Measurements from ENCODE around the gene FZD7. TPM values are rescaled to one million over a fixed set of nuclear protein-coding genes. Genes with fewer than 3 reads are reported as not detected.

The FZD7 gene
- total RNA-seq, 1 experiment from 2014 or later = 10.8 TPM

GRCh38 chr2:202037086-202037485, 3.4 kb downstream of the FZD7 start:
- no peak for DNase-seq (ENCODE audit: low spot score)

- DNase-seq (ENCODE audit: low spot score) = peak; percentile 60
Observed at GRCh38 chr2:202038471-202039277, 5.0 kb downstream of the FZD7 start.

- DNase-seq (ENCODE audit: low spot score) = no peak
Observed at GRCh38 chr2:202039278-202040078, 5.8 kb downstream of the FZD7 start.

DNA sequence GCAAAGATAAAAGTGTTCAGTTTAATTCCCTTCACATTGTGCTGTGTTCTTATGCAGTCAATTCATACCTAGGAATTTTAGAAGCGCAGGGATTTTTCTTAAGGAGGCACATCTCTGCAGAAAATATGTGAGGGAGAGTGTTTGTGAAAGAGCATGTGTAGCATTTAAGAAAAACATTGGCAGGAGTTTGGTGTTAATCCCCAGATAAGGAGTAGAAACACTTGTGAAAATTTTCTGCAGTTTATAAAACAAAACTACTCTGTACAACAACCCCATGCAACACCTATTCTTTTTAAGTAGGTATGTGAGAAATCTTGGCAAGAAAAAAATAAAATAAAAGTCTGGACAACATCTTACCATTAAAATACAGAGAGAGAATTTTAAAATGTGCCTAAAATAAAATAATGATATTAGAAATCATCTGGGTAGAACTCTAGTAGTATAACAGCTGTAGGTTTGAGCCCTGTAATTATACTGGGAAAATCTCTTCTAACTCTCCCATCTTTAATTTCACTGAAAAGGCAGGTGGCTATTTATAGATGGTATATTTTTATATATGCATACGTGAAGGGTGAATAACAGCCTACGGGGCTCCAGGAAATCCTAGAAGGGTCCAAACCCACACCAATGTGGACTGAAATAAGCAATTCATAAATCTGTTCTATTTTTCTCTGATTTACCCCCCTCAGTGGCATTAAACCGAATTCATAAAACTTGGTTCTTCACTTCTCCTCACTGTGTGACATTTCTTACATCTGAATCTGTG, 6.6 kb downstream of the FZD7 start:
- DNase-seq (ENCODE audit: low spot score) = no peak

DNA sequence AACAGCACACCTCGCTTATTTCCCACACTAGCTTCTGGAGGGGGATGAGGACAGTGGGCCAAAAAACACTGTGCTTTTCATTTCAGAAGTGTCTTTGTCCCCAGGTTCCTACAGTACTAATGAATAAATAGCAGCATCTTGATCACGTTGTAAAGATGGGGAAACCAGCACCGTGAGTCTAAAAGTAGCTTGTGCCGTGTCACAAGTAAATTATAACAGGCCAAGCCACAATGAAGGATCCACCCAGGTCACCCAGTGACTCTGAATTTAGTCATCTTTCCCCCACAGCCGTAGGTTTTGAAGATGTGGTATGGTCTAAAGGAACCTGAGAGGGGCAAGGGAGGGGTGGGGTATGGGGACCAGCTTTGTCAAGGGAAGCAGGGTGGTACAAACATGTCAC, 8.8 kb downstream of the FZD7 start:
- peak; percentile 29 for DNase-seq (ENCODE audit: low spot score)

DNA sequence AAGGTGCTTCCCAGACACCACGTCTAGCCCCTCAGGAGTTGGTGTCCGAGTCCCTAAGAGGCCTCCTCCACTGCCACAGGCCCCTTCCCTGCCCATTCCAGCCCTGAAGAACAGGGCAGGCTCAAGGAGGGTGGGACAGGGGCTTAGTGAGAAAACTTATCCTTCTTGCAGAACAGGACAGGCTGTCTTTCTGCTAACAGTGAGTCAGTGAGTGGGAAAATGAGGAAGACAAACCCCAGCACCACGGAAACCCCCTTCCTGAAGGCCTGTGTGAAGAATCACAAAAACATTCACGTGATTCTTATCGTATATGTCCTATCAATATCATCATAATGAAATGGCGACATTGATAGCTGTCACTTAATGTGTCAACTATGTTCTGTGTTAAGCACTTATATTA, 9.8 kb downstream of the FZD7 start:
- DNase-seq (ENCODE audit: low spot score) = no peak

DNA sequence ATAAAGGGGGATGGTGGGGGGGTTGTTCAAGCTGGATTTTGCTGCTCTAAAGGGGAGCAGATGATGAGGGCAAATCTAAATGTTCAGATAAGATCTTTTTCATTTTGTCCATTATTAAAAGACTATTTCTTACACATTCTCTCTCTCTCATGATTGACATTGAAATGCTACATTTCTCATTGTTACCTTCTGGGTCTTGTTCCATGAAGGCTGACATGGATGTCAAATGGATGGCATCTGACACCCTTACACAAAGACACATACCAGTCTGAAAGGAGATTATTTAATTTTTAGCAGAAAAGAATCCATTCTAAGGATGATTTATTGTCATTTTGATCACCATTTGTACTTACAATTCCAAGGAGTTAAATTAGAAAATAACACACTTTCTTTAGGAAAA, 11.1 kb downstream of the FZD7 start:
- no peak for DNase-seq (ENCODE audit: low spot score)

- no peak for DNase-seq (ENCODE audit: low spot score)
Observed at GRCh38 chr2:202046572-202046971, 12.9 kb downstream of the FZD7 start.

- DNase-seq (ENCODE audit: low spot score) = no peak
Observed at GRCh38 chr2:202049092-202049728, 15.6 kb downstream of the FZD7 start.

- DNase-seq (ENCODE audit: low spot score) = no peak
Observed at GRCh38 chr2:202049840-202050239, 16.2 kb downstream of the FZD7 start.

DNA sequence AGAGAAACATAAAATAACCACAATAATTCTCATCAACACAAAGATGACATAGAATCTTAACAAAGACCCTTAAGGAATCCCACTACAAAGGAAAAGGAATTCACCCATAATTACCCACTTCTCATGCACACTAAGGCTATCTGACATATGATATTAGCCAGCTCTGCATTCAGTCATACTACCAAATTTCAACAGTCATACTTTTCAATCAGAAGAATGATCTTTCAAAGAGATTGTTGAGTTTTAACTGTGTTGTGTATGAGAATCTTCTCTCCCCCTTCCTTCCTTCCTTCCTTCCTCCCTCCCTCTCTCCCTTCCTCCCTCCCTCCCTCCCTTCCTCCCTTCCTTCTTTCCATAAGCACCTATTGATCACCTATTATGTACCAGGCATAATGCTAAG, 17.0 kb downstream of the FZD7 start:
- no peak for DNase-seq (ENCODE audit: low spot score)

- DNase-seq (ENCODE audit: low spot score) = no peak
Observed at GRCh38 chr2:202051499-202052161, 18.0 kb downstream of the FZD7 start.

- no peak for DNase-seq (ENCODE audit: low spot score)
Observed at GRCh38 chr2:202052235-202052634, 18.6 kb downstream of the FZD7 start.

GRCh38 chr2:202054679-202055078, 21.0 kb downstream of the FZD7 start:
- no peak for DNase-seq (ENCODE audit: low spot score)

DNA sequence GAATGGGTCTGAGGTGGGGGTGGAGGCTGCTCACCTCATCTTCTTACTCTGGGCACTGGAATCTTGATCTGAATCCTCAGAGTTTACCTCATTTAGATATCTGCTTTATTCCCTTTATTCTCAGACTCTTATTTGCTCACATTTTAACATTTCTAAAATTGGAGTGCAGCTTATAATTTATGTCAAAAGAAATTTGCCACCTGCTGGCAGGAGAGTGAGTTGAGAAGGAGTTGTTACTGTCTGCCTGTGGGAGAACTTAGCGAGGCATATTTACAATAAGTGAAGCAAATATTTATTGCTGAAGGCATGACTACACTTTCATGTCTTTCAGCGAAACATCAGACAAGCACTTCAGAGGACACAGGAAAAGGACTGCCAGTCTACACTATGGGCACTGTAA, 23.0 kb downstream of the FZD7 start:
- DNase-seq (ENCODE audit: low spot score) = no peak

DNA sequence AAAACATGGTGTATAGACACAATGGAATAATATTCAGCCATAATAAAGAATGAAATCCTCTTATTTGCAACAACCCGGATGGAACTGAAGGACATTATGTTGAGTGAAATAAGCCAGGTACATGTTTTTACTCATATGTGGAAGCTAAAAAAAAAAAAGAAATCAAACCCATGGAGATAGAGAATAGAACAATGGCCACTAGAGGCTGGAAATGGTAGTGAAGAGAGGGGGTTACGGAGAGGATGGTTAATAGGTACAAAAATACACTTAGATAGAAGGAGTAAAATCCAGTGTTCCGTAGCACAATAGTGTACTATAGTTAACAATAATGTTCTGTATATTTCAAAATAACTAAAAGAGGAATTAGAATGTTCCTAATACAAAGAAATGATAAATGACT, 26.6 kb downstream of the FZD7 start:
- DNase-seq (ENCODE audit: low spot score) = no peak

GRCh38 chr2:202061695-202062094, 28.0 kb downstream of the FZD7 start:
- no peak for DNase-seq (ENCODE audit: low spot score)

- DNase-seq (ENCODE audit: low spot score) = peak; percentile 71
Observed at GRCh38 chr2:202064171-202064880, 30.7 kb downstream of the FZD7 start.

DNA sequence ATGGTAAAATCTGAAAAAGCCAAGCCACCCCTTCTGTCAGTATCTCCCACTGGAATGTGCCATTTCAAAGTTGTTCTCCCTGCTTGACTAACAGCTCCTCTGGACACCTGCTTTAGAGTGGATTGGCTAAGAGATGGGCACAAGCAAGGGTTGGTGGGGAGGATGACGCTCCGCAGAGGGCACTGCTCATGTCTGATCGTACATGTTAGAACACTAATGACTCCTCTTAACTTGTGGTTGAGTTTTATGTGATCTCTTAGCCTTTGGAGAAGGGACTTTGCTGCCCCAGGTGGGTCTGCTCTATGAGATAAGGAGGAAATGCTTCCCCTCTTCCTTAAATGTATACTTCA, 31.2 kb downstream of the FZD7 start:
- DNase-seq (ENCODE audit: low spot score) = no peak

DNA sequence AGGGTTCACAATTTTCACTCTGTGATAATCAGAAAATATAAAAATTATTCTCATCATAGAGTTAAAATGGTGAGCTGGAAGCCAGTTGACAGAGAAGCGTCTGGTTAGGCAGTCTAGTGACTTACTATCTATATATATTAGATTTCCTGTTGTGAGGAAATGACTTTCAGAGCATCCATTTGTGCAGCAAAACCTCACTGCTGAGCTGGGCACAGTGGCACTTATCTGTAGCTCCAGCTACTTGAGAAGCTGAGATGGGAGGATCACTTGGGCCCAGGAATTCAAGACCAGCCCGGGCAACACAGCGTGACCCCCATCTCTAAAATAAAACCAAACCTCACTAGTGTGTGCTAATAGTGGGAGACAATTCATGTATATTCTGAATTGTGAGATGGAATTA, 32.2 kb downstream of the FZD7 start:
- DNase-seq (ENCODE audit: low spot score) = no peak

DNA sequence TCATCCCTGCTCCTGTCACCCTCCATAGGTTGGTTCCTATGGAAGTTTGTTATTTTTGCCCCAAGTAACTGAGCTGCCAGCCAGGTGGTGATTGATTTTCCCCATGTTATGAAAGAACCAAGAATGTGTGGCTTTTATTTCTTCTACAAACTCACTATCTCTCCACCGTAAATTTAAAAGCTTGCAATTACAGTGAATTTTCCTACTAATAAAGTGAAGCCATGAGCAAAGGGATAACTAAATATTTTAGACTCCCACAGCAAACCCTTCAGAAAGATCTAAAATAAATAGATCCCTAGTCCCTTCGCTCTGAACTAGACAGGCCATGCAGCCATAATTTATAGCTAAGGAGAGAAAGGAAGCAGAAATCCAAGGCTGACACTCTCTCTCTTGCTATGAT, 33.2 kb downstream of the FZD7 start:
- no peak for DNase-seq (ENCODE audit: low spot score)
